HG02840 (cell line): Measurements from ENCODE around the gene CTNNA3.

Experiments used
- ATAC-seq: cut with Tn5 transposase; IDR thresholded peaks from one replicate; pipeline ENCODE4 v1.9.1; 2021; ENCODE audit warnings: mild to moderate bottlenecking, moderate library complexity, moderate number of reproducible peaks; ENCODE audit not compliant: unreplicated experiment, low FRiP score

The CTNNA3 gene

DNA sequence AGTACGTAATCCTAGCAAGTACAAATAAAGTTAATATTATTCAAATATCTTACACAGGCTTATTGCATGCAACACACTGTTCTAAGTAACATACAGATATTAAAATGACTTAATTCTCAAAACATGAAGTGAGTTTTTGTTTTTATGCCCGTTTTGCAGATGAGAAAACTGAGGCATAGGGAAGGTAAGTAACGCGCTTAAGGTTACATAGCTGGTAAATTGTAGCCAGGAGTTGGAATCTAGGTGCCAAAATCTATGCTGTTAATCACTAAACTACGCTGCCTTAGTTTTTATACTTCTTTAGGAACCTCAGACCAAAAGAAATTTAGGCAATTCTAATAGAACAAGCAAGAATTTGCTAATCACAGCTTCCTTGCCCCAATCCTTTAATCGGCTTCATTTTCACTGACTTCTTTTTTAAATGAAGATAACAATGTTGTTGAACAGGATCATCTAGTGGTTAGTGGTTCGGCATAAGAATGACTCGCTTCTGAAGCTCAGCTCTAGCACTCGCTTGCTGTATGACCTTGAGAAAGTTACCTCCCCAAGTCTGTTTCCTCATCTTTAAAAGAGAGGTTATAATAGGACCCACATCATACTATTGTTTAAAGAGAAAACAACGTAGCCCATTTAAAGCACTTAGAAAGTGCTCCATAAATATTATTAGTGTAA lies 771.2 kb downstream of the CTNNA3 start:
- ATAC-seq = no peak

DNA sequence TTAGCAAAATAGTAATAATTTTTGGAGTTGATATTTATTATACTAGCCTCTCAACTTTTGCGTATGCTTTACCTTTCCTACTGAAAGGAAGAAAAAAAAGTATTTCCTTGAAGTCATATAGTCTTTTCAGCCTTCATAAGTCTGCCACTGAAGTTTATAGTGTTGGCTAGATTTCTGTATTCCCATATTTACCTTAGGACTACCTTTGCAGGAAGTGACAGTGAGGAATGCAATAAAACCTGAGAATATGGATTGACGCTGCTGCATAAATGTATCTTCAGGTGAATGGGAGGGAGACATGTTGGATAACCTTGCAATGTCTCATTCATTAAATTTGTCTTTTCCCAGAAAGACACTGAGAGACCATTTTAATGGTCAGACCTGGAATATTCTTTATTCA lies 776.7 kb downstream of the CTNNA3 start:
- ATAC-seq = no peak

DNA sequence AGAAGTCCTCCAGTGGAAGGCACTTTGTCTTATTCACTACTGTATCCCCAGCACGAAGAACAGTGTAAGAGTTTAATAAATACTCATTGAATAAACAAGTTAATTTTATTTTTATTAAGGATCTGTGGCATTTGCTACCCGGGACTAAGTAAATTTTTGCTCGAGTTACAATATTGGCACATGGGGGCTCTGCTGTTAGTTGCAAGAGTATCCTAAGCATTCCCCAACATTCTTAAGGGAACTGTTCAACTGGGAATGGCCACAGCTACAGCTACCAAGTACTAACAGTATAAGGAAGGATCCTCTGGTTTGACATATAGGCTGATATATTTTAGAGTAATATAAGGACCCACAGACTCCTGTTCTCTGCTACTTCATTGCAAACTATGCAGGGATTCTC lies 778.9 kb downstream of the CTNNA3 start:
- ATAC-seq = no peak

DNA sequence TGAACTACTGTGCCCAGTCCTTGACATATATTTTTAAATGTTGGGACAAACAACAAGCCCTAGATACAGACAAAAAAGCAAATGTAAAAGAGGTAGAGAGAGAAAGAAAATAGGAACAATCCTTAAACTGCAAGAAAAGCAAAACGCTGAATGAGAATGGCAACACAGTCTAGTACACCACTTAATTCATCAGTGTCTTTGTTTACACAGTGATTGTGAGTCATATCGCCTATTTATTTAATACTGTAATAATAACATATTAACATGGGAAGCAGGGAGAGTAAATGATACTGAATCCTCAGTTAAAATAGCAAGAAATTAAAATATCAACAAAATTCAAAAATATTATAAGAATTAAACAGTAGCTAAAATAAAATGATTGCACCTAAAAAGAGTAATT lies 780.0 kb downstream of the CTNNA3 start:
- ATAC-seq = no peak

DNA sequence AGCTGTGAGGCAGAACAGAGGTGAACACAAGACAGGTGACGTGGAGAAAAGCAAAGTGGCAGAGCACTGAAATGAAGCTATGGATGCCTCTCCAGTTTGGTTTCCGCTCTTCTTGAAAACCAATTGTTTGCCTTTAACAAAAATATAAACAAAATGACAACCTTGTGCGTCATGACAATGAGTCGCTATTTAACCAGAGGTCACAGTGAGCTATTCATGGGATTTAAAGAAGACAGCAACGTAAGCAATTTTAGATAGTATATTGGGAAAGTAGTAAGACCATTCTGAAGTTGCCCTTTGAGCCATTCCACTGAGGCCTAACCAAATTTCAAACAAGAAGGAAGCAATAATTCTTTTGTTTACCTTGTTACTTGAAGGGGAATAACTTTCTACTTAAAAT lies 785.3 kb downstream of the CTNNA3 start:
- ATAC-seq = no peak

DNA sequence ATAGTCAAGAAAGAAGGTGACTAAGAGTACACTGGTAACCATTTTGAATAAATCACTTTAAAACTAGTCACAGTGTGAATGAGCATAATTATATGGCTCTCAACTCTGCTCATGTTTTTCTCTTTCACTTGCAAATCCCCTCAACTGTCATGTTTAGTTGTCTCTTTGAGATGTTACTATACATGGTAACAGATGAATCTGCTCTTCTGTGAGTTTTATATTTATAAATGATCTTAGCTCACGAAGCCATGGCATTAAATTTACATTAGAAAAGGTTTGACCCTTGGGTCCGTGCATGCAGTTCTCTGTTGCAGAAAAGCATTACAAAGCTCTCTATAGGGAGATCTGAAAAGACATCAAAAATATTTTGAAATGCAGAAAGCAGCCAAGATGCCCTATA lies 803.1 kb downstream of the CTNNA3 start:
- ATAC-seq = no peak

DNA sequence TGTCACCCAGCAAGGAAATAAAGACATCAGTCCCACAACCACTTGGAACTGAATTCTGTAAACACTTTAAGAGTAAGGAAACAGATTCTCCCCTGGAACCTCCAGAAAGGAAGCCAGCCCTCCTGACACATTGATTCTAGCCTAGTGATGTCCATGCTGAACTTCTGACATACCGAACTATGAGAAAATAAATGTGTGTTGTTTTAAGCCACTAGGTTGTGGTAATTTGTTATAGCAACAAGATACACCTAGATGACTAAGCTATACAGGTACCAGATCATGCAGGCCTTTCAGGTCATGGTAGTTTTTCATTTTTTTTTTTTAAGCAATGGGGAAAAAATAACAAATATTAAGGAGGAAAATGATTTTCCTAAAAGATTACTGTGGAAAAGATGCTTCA lies 807.8 kb downstream of the CTNNA3 start:
- ATAC-seq = no peak

DNA sequence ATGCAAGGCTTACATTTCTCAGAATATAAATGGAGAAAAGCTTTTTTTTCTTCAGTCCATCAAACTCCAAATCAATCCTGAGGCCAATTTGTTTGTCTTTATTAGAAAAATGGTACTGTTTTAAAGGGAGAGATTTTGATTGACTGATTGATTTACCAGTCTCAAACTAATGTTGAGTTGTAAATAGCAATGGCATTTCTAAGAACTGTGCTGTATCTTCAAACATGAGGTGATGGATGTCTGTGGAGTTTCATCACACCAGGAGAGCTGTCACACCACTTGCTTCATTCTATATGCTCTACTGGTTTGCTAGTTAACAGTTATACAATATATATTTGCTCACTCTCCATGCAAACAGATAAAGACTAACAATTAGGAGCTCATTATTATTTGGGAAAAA lies 809.1 kb downstream of the CTNNA3 start:
- ATAC-seq = no peak

DNA sequence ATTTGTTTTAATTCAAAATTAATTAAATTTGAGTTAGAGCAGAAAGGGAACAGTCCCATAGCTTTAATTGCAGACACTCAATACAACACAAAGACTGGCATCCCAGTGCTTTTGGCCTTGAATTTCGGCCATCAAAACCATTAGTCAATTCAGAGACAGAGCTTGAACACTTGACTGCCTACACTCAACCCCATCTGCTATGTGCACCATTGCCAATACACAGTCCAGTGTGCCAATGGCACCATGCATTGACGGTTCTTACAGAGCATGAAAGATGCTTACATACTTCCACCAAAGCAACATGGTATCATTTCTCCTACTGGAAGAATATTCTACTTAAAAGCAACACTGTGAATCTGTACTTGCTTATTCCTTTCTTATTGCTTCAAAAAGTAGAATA lies 813.7 kb downstream of the CTNNA3 start:
- no peak for ATAC-seq

DNA sequence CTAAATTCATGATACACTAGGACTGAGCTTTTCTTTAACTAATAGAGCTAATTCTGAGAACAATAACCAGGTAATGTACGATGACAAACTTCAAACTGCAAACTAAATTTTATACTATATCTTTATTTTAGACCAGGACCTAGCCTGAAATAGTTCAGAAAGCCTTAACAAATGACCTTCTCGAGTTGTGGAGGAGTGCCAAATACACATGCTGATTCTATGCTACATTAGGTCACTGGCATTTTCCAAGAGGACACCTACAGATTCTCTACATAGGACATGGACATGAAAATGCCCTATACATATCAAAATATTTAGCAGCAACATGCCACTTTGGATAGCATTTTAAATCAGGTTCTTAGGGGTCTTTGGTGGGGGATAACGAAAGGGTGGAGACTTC lies 814.2 kb downstream of the CTNNA3 start:
- no peak for ATAC-seq

DNA sequence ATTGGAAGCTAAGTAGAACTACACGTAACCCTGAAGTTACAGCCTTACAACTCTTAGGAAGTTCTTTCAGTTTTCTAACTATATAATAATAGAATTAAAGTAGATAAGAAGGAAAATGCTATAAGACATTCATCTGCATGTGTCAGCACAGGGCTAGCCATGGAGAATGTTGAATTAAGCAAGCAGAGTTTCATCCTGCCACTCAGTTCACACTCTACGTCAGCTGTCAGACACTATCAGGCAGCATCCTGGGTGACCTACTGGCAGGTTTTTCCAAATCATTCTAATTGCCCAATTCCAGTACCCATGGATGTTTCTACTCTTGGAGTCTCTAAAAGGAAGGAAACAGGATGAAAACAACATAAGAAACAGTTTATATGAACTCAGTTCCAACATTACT lies 815.2 kb downstream of the CTNNA3 start:
- no peak for ATAC-seq

DNA sequence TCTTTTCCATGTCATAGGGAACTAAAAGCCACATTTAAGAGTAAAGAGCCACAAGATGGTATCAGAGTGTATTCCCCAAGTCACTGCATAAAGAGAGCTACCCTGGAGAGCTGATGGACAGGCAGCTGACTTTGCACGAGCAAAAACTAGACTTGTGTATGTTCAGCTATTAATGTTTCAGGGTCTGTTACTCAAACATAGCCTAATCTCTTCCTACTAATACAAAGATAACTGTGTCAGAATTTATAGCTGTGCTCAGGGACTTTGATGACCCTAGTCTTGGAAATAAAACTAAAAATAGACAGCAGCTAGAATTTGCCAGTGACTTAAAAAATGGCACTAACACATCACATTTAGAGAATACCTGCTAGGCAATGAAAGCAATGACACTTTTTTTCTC lies 815.7 kb downstream of the CTNNA3 start:
- no peak for ATAC-seq

DNA sequence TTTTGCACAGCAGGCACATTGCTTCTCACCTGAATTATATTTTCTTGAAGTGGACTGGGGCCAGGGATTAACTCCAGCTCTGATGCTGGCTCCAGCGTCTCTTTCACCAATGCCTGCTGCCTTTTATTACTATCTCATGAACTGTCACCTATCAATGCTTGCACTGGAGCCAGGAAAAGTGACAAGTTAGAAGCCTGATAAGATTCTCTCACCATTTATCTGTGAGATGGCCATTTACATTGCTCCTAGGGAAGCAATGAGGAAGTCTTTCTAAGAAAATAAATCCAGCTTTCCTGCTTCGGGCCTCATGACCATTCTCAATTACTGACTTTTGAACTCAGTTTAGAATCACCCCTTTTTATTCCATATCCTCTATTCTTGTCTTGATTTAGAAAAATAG lies 818.6 kb downstream of the CTNNA3 start:
- no peak for ATAC-seq

DNA sequence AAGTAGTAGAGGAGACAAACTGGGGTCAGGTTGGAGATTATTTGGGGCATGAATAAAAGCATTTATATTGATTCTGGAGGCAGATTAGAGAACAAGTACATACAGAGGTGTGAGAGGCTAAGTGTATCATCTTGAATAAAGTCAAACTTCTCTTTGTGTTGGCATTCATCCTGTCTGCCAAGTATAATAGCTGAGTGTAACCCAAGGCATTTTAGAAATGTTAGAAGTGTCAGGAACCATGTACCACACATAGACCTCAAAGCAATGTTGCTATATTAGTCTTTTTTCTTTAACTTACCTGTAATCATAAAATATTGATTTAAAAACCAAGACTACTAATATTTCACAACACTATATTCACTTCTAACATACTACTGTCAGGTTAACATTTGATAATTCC lies 826.4 kb downstream of the CTNNA3 start:
- ATAC-seq = no peak

DNA sequence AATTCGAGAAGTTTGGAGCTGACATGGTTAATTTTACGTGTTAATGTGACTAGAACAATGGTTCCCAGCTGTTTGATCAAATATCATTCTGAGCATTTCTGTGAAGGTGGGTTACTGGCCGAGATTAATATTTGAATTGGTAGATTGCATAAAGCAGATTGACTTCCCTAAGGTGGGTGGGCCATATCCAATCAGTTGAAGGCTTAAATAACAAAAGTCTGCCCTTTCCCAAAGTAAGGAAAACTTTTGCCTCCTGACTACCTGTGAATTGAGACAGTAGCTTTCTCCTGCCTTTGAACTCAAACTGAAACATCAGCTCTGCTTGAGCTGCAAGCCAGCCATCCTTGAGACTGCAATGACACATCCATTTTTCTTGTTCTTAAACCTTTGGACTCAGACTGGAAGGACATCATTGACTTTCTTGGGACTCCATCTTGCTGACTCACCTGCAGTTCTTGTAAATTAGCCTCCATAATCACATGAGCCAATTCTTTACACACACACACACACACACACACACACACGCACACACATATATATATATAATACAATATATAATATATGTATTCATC lies 833.2 kb downstream of the CTNNA3 start:
- no peak for ATAC-seq

DNA sequence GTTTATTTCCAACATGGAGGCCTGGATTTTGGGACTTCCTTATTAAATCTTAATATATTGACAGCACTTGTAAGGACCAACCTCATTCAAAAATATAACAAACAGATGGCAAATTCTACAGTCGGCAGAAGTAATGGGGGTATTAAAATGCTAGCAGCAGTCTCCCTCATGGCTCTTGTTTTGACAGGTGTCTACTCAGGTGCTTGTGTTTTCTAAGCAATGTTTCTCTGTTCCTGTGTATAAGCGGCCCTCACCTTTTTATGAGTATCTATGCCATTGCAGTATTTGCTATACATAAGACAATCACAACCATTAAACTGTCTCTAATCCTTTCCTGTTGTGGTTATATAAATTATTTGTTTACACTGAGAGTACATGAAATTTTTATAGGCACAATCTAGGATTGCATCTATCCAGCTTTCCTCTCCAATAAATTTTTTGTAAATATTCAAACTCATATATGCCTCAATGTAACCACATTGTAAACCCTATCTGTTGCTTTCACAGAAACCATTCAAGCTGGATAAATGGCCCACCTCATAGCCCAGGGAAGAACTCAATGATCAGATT lies 835.5 kb downstream of the CTNNA3 start:
- no peak for ATAC-seq

DNA sequence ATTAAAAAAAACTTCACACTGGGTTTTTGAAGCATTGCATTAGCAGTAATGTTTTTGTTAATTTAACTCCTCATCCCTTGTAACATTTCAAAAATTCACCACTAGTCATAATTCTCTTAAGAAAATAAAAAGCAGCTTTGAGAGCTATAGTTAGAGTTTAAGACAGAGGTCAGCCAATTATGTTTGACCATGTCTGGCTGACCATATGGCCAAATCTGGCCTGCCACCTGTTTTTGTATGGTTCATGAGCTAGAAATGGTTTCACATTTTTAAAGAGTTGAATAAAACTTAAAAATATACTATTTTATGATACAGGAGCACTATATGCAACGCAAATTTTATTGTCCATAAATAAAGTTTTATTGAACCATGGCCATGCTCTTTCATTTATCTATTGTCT lies 843.2 kb downstream of the CTNNA3 start:
- no peak for ATAC-seq

DNA sequence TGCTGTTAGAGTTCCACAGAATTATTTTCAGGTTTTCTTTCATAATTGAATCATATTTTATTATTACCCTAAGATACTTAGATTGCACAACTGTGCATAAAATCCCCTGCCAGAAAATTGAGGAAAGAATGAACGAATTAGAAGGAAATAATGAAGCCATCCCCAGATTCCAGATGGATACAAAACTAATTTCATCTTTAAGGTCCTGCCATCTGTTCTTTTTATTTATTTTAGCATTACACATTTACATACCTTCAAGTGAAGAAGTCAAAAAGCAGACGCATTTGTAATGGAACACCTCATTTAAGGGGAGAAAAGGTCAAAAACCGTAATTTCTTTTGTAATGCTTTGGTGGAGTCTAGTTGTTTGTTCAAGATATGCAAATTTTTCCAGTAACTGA lies 847.1 kb downstream of the CTNNA3 start:
- no peak for ATAC-seq

DNA sequence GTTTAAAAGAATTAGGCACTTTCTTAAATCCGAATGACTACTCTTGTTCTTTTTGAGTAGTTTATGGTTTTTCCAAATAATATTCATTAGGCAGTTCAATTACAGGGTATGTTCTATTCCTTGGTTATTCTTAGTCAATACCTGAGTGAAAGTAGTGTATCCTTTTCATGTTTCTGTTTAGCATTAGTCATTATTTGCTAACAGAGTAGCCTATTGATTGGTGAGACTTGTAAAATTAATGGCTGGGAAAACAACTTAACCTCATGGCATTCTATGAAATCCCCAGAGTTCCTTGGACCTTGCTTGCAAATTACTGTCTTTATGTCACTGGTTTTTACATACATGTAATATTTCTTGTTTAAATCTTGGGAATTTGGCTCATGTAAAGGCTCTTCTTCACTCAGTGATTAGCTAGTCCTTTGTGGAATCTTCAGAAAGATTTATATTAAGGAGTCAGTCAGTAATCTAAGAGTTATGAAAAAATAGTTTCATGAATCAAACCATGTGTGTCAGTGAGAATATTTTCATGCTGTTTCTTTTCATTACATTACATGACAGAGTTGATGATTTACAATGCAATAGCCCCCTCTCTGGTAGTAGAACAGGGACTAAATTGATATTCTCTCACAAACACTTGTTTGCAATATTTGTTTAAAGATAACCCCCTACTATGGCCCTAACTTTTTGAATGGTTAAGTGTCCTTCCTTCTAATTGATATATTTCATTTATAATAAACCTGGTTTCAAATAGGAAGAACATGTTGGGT lies 851.6 kb downstream of the CTNNA3 start:
- ATAC-seq = no peak

DNA sequence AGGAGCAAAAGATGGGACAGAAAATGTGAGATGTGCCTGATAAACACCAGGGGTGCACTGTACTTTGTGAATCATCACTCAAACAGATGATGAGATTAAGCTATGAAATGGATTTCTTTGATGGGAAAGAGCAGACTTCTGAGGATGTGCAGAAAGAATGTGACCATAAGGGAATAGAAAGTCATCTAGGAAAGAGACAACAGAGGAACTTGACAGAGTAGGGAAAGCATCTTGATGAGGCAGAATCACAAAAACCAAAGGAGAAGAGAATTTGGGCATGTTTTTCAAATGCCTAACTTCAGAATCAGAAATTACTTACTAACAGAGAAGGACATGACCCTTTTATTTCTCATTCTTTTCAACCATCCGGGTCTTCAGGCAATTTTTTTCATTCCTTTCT lies 852.6 kb downstream of the CTNNA3 start:
- no peak for ATAC-seq

DNA sequence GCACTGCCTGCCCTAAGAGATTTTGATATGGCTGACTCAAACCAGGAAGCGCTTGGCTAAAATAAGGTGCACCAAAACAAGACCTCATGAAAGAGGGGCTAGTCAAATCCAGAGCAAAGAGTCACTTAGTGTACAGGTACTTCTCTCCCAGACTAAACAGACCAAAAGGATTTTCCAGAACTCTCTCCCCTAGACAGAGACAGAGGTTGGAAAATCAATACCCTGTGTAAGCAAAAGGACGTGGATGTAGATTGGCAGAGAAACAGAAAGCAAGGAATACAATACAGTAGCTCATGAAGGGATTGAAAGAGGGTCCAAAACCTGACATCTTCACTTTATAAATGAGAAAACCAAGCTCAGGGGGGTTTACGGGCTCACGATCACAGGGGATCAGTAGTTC lies 853.1 kb downstream of the CTNNA3 start:
- ATAC-seq = no peak

DNA sequence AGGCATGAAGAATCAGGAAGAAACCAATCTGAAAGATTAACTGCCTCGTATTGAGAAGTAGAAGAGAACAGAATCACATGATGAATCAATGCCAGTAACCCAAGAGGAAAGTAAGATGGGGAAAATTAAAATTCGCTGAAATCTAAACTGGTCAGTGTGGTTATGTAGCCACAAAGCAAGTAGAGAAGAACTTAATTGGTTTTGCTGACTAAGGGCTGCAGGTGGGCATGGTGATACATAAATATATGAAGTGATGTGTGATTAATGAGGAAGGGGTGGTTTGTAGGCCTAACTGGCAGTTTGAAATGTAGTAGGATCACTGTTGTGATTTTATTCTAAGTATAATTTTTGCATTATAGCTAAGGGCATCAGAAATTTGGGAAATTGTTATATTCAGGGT lies 853.6 kb downstream of the CTNNA3 start:
- no peak for ATAC-seq
